Kidney (tissue), 14 donors: ENCODE data around the gene CORO7. TPM values are rescaled to one million over a fixed set of nuclear protein-coding genes. Genes with fewer than 3 reads are reported as not detected.

ENCODE experiments used
- DNase-seq, 5 donors: peaks; one replicate each; pipeline ENCODE4 v3.0.0-alpha.2; 2013 to 2020
- FAIRE-seq: peaks from 2 replicates; lab custom pipeline; 2012; peaks lifted over from hg19 to GRCh38; lab: Jason Lieb, UNC
- H3K27ac ChIP-seq, 2 donors: one replicate each; pipeline ENCODE4 v1.7.0; 2013; ENCODE audit warnings: low read depth in 2 of 2, low read length in 2 of 2, inconsistent platforms in 1 of 2
- H3K27me3 ChIP-seq: one replicate; pipeline ENCODE4 v1.7.1; 2013; ENCODE audit warnings: low read length, inconsistent platforms; ENCODE audit not compliant: control insufficient read depth, insufficient read depth
- H3K36me3 ChIP-seq, 3 donors: one replicate each; pipeline versions ENCODE4 v1.7.0 to v1.7.1; 2013; ENCODE audit warnings: low read length in 3 of 3, control low read depth in 1 of 3, inconsistent platforms in 1 of 3; ENCODE audit not compliant: insufficient read depth in 3 of 3, control insufficient read depth in 2 of 3
- H3K4me1 ChIP-seq, 3 donors: one replicate each; pipeline versions ENCODE4 v1.7.0 to v1.7.1; 2013; ENCODE audit warnings: low read length in 3 of 3, inconsistent platforms in 1 of 3, low read depth in 1 of 3; ENCODE audit not compliant: control insufficient read depth in 2 of 3, insufficient read depth in 2 of 3
- H3K4me3 ChIP-seq, 3 donors: one replicate each; pipeline versions ENCODE4 v1.7.0 to v1.8.1; 2013; ENCODE audit warnings: low read length in 3 of 3, control low read depth in 1 of 3, inconsistent platforms in 1 of 3
- H3K9ac ChIP-seq, 3 donors: one replicate each; pipeline versions ENCODE4 v1.7.0 to v1.7.1; 2013; ENCODE audit warnings: low read length in 3 of 3, control low read depth in 1 of 3, inconsistent platforms in 1 of 3
- H3K9me3 ChIP-seq, 3 donors: one replicate each; pipeline versions ENCODE4 v1.7.0 to v1.7.1; 2013; ENCODE audit warnings: low read length in 3 of 3, control low read depth in 1 of 3, inconsistent platforms in 1 of 3; ENCODE audit not compliant: control insufficient read depth in 2 of 3, insufficient read depth in 1 of 3
- CTCF ChIP-seq: IDR thresholded peaks from 3 replicates; pipeline ENCODE4 v1.5.1; 2012; ENCODE audit warnings: mild to moderate bottlenecking, moderate library complexity, borderline replicate concordance; ENCODE audit not compliant: insufficient read depth; ENCODE audit errors: extremely low read depth
- intact Hi-C: fragments of 100-400 bp; cut with DNase I; formaldehyde crosslinking; loops from one replicate; pipeline ENCODE4 v1.11.1; 2022
- polyA plus RNA-seq: library from polyadenylated mRNA; stranded (reverse); fragments of 350-450 nt; fragmentation: Illumina TruSeq; extraction: RNeasy Lipid Tissue Mini Kit (QIAGEN cat#74804); gene quantifications from one replicate; pipeline ENCODE4 v1.2.3, GENCODE V29; 2014; ENCODE audit warnings: low read depth, low replicate concordance; ENCODE audit not compliant: insufficient read depth
- total RNA-seq: library from RNA; stranded (reverse); fragmentation: NEBNext Ultra II Directional; extraction: Animal tissue kit (Norgen Biotek cat#: 25700); gene quantifications from one replicate; pipeline ENCODE4 v1.2.1, GENCODE V29; 2021
- donor health status: control.
- donor health status: control.
- donor health status: control.
- donor health status: control.
- donor health status: control.
- donor health status: DM: yes; HTN: yes; CAD: no.
- donor health status: Normal renal cell carcinoma (clear cell type).

Gene CORO7
- total and polyA plus RNA-seq, 2 donors from 2014 or later = 9.8 to 50.1 TPM

DNA sequence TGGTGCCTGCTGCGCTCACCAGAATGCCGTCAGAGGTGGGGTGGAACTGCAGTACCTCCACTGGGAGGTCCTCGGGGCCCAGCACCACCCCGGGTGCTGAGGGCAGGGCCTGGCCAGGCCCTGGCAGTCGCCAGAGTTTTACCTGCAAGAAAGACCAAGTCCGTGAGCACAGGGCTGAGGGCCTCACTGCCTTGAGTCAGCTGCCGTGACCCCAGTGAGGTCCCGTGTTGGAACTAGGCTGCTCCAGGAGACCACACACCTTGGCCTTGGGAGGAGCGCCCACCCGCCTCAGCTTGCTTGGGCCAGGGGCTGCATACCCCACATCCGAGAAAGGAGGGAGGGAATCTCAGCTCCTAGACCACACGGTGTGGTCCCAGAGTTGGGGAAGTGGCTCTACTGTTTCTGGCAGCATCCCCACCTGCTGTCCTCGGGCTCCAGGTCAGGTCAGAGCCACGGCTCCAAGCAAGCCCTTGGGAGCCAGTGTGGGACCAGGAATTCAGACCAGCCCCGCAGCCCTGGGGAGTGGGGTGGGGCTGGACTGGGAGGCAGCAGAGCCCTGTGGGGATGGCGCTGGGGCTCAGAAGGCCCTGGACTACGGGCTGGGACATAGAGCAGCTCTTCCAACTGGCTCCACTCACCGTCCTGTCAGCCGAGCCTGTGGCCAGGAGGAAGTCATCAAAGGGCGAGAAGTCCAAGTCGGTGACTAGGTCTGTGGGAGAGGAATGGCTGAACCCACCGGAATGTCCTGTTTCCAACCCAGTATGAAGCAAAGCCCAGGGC, 8.7 kb downstream of the CORO7 start:
- intact Hi-C loops = loop anchor here (10.0 kb wide), 1 partner anchor 123 kb away; no protein-coding TSS in a partner anchor
- Histone ChIP-seq H3K4me1 (peaks cover 0 to 5% (median 0%) of the 10 kb centered on the region in 3 donors), H3K9me3 (no peaks in the 10 kb centered on the region), H3K27ac (no peak overlapping the region), H3K9ac (no peak overlapping the region), H3K27me3 (no peaks in the 10 kb centered on the region), H3K36me3 (peaks cover 0 to 3% (median 0%) of the 10 kb centered on the region in 3 donors), H3K4me3 (no peak overlapping the region)
- FAIRE-seq (no peak), DNase-seq (peak in 1 of 5 donors; percentile 69)
- no peak for TF ChIP-seq CTCF

GRCh38 chr16:4404967-4405696, 11.3 kb downstream of the CORO7 start:
- peaks cover 0 to 4% (median 2%) of the 10 kb centered on the region in 3 donors for H3K4me1 ChIP-seq
- H3K27me3 ChIP-seq = no peaks in the 10 kb centered on the region
- no peak for TF ChIP-seq CTCF
- no peaks in the 10 kb centered on the region for H3K9me3 ChIP-seq
- H3K4me3 ChIP-seq = no peak overlapping the region
- no peak overlapping the region for H3K27ac ChIP-seq
- no peak overlapping the region for H3K9ac ChIP-seq
- H3K36me3 ChIP-seq = peaks cover 0 to 3% (median 0%) of the 10 kb centered on the region in 3 donors
- intact Hi-C loops = loop anchor here (5.0 to 10.0 kb wide), 2 partner anchors 43 to 120 kb away; no protein-coding TSS in a partner anchor
- DNase-seq (peak in 2 of 5 donors; percentile 62 to 77), FAIRE-seq (no peak)

DNA sequence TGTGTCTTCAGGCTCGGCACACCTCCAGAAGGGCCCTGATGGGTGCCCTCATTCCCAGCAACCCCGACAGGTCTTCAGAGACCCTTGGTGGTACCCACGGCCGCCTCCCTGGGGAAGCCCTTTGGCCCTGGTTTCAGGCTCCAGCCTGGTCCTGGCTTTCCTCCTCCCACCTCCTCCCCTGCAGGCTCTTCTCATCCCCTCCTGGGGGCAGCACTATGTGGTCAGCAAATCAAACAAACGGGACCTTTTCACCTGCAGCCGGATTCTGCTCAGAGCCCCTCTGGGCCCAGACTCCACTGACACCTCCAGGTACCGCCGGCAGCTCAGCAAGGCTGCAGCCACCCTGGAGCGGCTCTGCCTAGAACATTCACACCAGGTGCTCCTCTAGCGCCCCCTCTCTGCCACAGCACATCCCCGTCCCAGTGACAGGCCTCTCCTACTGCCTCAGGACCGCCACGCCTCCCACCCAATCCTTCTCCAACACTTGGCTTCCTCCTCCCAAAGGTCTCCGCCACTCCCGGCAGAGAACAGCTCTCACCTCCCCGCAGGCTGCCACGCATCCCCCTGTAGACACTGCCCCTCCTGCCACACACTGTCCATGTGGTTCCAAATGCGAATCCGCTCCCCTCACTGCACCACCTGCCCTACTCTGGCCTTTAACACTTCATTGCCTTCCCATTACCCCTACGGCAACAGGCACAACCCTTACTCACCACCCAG, 12.0 kb downstream of the CORO7 start:
- intact Hi-C loops = loop anchor here (5.0 to 10.0 kb wide), 2 partner anchors 42 to 120 kb away; no protein-coding TSS in a partner anchor
- Histone ChIP-seq H3K9ac (no peak overlapping the region), H3K27ac (no peak overlapping the region), H3K4me1 (peaks cover 0 to 4% (median 2%) of the 10 kb centered on the region in 3 donors), H3K9me3 (no peaks in the 10 kb centered on the region), H3K27me3 (no peaks in the 10 kb centered on the region), H3K4me3 (no peak overlapping the region), H3K36me3 (peaks cover 0 to 3% (median 0%) of the 10 kb centered on the region in 3 donors)
- DNase-seq = peak; percentile 53 to 78 (median 70)
- FAIRE-seq = no peak
- TF ChIP-seq CTCF = peak; percentile 34
